Measurements from ENCODE around the gene CST3.
"Not testable (repeated sequence)": the region's sequence is repeated elsewhere in the genome, so short reads cannot be mapped to it uniquely, and the experiment has no call there.

The CST3 gene

GRCh38 chr20:23636908-23637281 is 860 bp downstream of the CST3 start:
- Histone ChIP-seq H3K9ac (ENCODE audit: low read depth, low read length) (no peak overlapping the region), H3K4me2 (ENCODE audit: insufficient read depth, low read length) (no peak overlapping the region), H3K4me1 (ENCODE audit: insufficient read depth, low read length) (no peaks in the 10 kb centered on the region), H3K4me3 (ENCODE audit: low read depth in 1 of 2, low read length in 2 of 2) (no peak overlapping the region), H3K36me3 (ENCODE audit: insufficient read depth, low read length) (no peaks in the 10 kb centered on the region), H3K79me2 (ENCODE audit: insufficient read depth, low read length) (no peaks in the 10 kb centered on the region), H4K20me1 (ENCODE audit: insufficient read depth, low read length) (peaks cover 3% of the 10 kb centered on the region; the same call in 1 of the 2 replicates), H3K27ac (ENCODE audit: low read length) (no peak overlapping the region), H3K27me3 (ENCODE audit: insufficient read depth, low read length, poor library complexity) (peaks cover 10% of the 10 kb centered on the region), H2AFZ (ENCODE audit: low read depth, low read length) (no peak overlapping the region), H3K9me3 (ENCODE audit: insufficient read depth, low read length, severe bottlenecking) (no peaks in the 10 kb centered on the region)
- DNase-seq, result no peak
- no peak for ATAC-seq (ENCODE audit: insufficient read depth, low read depth)
- TF ChIP-seq EZH2 (IDR thresholded peaks at IDR 0.05; ENCODE audit: borderline replicate concordance, low read depth, low read length, severe bottlenecking), result no peak
- TF ChIP-seq CTCF (IDR thresholded peaks at IDR 0.05; ENCODE audit: borderline replicate concordance, extremely low read depth, low read length, poor library complexity, severe bottlenecking), result no peak

- peaks cover 10% of the 10 kb centered on the region for H3K27me3 ChIP-seq (ENCODE audit: insufficient read depth, low read length, poor library complexity)
- no peak overlapping the region for H3K27ac ChIP-seq (ENCODE audit: low read length)
- H3K79me2 ChIP-seq (ENCODE audit: insufficient read depth, low read length), result no peaks in the 10 kb centered on the region
- H3K4me2 ChIP-seq (ENCODE audit: insufficient read depth, low read length), result no peak overlapping the region
- no peak for ATAC-seq (ENCODE audit: insufficient read depth, low read depth)
- no peaks in the 10 kb centered on the region for H3K36me3 ChIP-seq (ENCODE audit: insufficient read depth, low read length)
- no peak overlapping the region for H3K4me3 ChIP-seq (ENCODE audit: low read depth in 1 of 2, low read length in 2 of 2)
- no peak overlapping the region for H2AFZ ChIP-seq (ENCODE audit: low read depth, low read length)
- H4K20me1 ChIP-seq (ENCODE audit: insufficient read depth, low read length), result peaks cover 3% of the 10 kb centered on the region; the same call in 1 of the 2 replicates
- no peaks in the 10 kb centered on the region for H3K4me1 ChIP-seq (ENCODE audit: insufficient read depth, low read length)
- H3K9ac ChIP-seq (ENCODE audit: low read depth, low read length), result no peak overlapping the region
- DNase-seq, result no peak
- H3K9me3 ChIP-seq (ENCODE audit: insufficient read depth, low read length, severe bottlenecking), result no peaks in the 10 kb centered on the region
- no peak for TF ChIP-seq EZH2 (IDR thresholded peaks at IDR 0.05; ENCODE audit: borderline replicate concordance, low read depth, low read length, severe bottlenecking)
- TF ChIP-seq CTCF (IDR thresholded peaks at IDR 0.05; ENCODE audit: borderline replicate concordance, extremely low read depth, low read length, poor library complexity, severe bottlenecking), result no peak
Observed at GRCh38 chr20:23636182-23636907, 1.4 kb downstream of the CST3 start.

GRCh38 chr20:23635768-23636090 is 2.0 kb downstream of the CST3 start:
- H3K4me3 ChIP-seq (ENCODE audit: low read depth in 1 of 2, low read length in 2 of 2); H3K9ac ChIP-seq (ENCODE audit: low read depth, low read length); H2AFZ ChIP-seq (ENCODE audit: low read depth, low read length); H4K20me1 ChIP-seq (ENCODE audit: insufficient read depth, low read length); H3K36me3 ChIP-seq (ENCODE audit: insufficient read depth, low read length); H3K79me2 ChIP-seq (ENCODE audit: insufficient read depth, low read length); H3K4me2 ChIP-seq (ENCODE audit: insufficient read depth, low read length); H3K27me3 ChIP-seq (ENCODE audit: insufficient read depth, low read length, poor library complexity); H3K27ac ChIP-seq (ENCODE audit: low read length); H3K9me3 ChIP-seq (ENCODE audit: insufficient read depth, low read length, severe bottlenecking); H3K4me1 ChIP-seq (ENCODE audit: insufficient read depth, low read length); DNase-seq; ATAC-seq (ENCODE audit: insufficient read depth, low read depth): not testable (repeated sequence)

- Histone ChIP-seq H3K27me3 (ENCODE audit: insufficient read depth, low read length, poor library complexity) (peaks cover 12% of the 10 kb centered on the region), H4K20me1 (ENCODE audit: insufficient read depth, low read length) (peaks cover 3% of the 10 kb centered on the region; the same call in 1 of the 2 replicates), H3K27ac (ENCODE audit: low read length) (no peak overlapping the region), H3K79me2 (ENCODE audit: insufficient read depth, low read length) (no peaks in the 10 kb centered on the region), H3K4me2 (ENCODE audit: insufficient read depth, low read length) (no peak overlapping the region), H3K9ac (ENCODE audit: low read depth, low read length) (no peak overlapping the region), H3K36me3 (ENCODE audit: insufficient read depth, low read length) (no peaks in the 10 kb centered on the region), H3K4me1 (ENCODE audit: insufficient read depth, low read length) (no peaks in the 10 kb centered on the region), H2AFZ (ENCODE audit: low read depth, low read length) (no peak overlapping the region), H3K9me3 (ENCODE audit: insufficient read depth, low read length, severe bottlenecking) (no peaks in the 10 kb centered on the region), H3K4me3 (ENCODE audit: low read depth in 1 of 2, low read length in 2 of 2) (no peak overlapping the region)
- ATAC-seq (ENCODE audit: insufficient read depth, low read depth) (no peak), DNase-seq (no peak)
- no peak for TF ChIP-seq CTCF (IDR thresholded peaks at IDR 0.05; ENCODE audit: borderline replicate concordance, extremely low read depth, low read length, poor library complexity, severe bottlenecking)
- TF ChIP-seq EZH2 (IDR thresholded peaks at IDR 0.05; ENCODE audit: borderline replicate concordance, low read depth, low read length, severe bottlenecking), result no peak
Observed at GRCh38 chr20:23634985-23635767, 2.6 kb downstream of the CST3 start.

All from DND-41 (cell line).